Ovary (tissue), 9 donors: ENCODE data around the gene CEP170. TPM values are rescaled to one million over a fixed set of nuclear protein-coding genes. Genes with fewer than 3 reads are reported as not detected.
"Not testable (repeated sequence)": the region's sequence is repeated elsewhere in the genome, so short reads cannot be mapped to it uniquely, and the experiment has no call there.

Source experiments
- DNase-seq, 5 donors: peaks; one replicate each; pipeline ENCODE4 v3.0.0-alpha.2; 2019 to 2020
- H3K27ac ChIP-seq, 2 donors: fragments of 200-600 bp; one replicate each; pipeline versions ENCODE4 v1.5.1 to v1.8.0; 2019 to 2022
- H3K27me3 ChIP-seq: fragments of 200-600 bp; one replicate; pipeline ENCODE4 v1.8.0; 2022
- H3K36me3 ChIP-seq: fragments of 200-600 bp; sonication (generic); one replicate; pipeline ENCODE4 v1.5.1; 2019
- H3K4me1 ChIP-seq: one replicate; pipeline ENCODE4 v1.8.1; 2013; ENCODE audit warnings: mild to moderate bottlenecking, moderate library complexity; ENCODE audit not compliant: insufficient read depth
- H3K4me3 ChIP-seq: fragments of 200-600 bp; sonication (generic); one replicate; pipeline ENCODE4 v1.5.1; 2017
- H3K9me3 ChIP-seq, 2 donors: fragments of 200-600 bp in 1 of 2; sonication (generic) in 1 of 2; one replicate each; pipeline versions ENCODE4 v1.5.1 to v1.8.1; 2013 to 2019; ENCODE audit warnings: mild to moderate bottlenecking in 1 of 2, moderate library complexity in 1 of 2
- CTCF ChIP-seq, 3 donors: fragments of 450-650 bp in 2 of 3; fragments of 200-600 bp in 1 of 3; IDR thresholded peaks; one replicate each; pipeline versions ENCODE4 v1.5.1 to v1.8.0; 2016 to 2022; ENCODE audit warnings: antibody characterized with exemption in 3 of 3, mild to moderate bottlenecking in 1 of 3
- EP300 ChIP-seq: sonication (generic); formaldehyde crosslinking; IDR thresholded peaks from one replicate; pipeline ENCODE4 v1.6.1; 2017; ENCODE audit warnings: antibody characterized with exemption
- POLR2A ChIP-seq: fragments of 450-650 bp; IDR thresholded peaks from one replicate; pipeline ENCODE4 v1.6.1; 2017; ENCODE audit warnings: antibody characterized with exemption, mild to moderate bottlenecking, moderate library complexity
- WGBS, 3 donors: extraction: QIAGEN DNeasy Blood & Tissue Kit in 1 of 3; methylation state at CpG; one replicate each; pipeline versions ENCODE4 v1.1.5 to v1.1.7; 2013 to 2017; 5-methylcytosine and 5-hydroxymethylcytosine counted together
- intact Hi-C, 4 donors: fragments of 100-400 bp; cut with DNase I; formaldehyde crosslinking; loops; one replicate each; pipeline versions ENCODE4 v1.11.0 to v1.15.1; 2022 to 2023
- polyA plus RNA-seq, 2 donors: library from polyadenylated mRNA; stranded (reverse); fragments of 200-250 nt in 1 of 2; fragments of 350-450 nt in 1 of 2; fragmentation: Illumina TruSeq in 1 of 2; extraction: RNeasy Lipid Tissue Mini Kit (QIAGEN cat#74804) in 1 of 2; gene quantifications; one replicate each; pipeline ENCODE4 v1.2.3, GENCODE V29; 2013 to 2014
- total RNA-seq, 7 donors: library from RNA; depleted of rRNA in 2 of 7; stranded (reverse); fragments of >200 nt in 2 of 7; fragmentation: NEBNext Ultra II Directional in 3 of 7; extraction: Animal tissue kit (Norgen Biotek cat#: 25700) in 3 of 7; gene quantifications; one replicate each; pipeline versions ENCODE4 v1.1.0 to v1.2.4, GENCODE V29; 2016 to 2023
- donor health status: DM: no; HTN: no; CAD: no; lungs with moderate emphysema.
- donor health status: DM: no; HTN: no; CAD: no.
- donor health status: Bipolar disorder and iron deficiency.
- donor health status: DM: yes; HTN: yes; CAD: no.
- donor health status: DM: no; HTN: no; CAD: no.
- donor health status: DM: yes; HTN: yes; CAD: no.

The CEP170 gene
- total and polyA plus RNA-seq, 9 donors = 16.4 to 66.4 (median 42.6) TPM

GRCh38 chr1:243227622-243228021 is 27.5 kb downstream of the CEP170 start:
- intact Hi-C loops = no loop called here
- TF ChIP-seq CTCF (IDR thresholded peaks at IDR 0.05) (no peak), POLR2A (no peak), EP300 (no peak)
- Histone ChIP-seq H3K27me3 (no peaks in the 10 kb centered on the region), H3K4me1 (peaks cover 2% of the 10 kb centered on the region), H3K36me3 (no peaks in the 10 kb centered on the region), H3K9me3 (no peaks in the 10 kb centered on the region), H3K27ac (no peak overlapping the region), H3K4me3 (no peak overlapping the region)
- WGBS, 3 donors = 94 to 96% (median 95%) methylated on average over 2 of the region's 2 CpGs
- DNase-seq = no peak

DNA sequence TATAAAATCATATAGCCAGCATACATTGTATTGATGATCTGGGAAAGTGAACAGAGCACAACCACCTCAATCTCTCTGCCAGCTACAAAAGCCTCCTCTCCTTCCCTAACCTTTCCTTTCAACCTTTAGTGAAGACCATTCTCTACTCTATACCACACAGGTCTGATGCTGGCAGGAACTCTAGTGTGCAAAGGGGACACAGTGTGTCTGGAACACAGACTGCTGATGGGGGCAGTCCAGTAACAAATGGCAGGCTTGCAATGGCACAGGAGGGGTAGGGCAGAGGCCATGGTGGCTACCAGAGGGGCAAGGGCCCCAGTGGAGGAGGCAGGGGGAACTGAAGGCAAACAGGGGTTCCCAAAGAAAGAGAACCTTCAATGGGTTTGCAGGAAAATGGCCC is 37.0 kb downstream of the CEP170 start:
- Histone ChIP-seq H3K4me3 (no peak overlapping the region), H3K27me3 (no peaks in the 10 kb centered on the region), H3K4me1 (no peaks in the 10 kb centered on the region), H3K9me3 (no peaks in the 10 kb centered on the region), H3K36me3 (no peaks in the 10 kb centered on the region), H3K27ac (no peak overlapping the region)
- no peak for DNase-seq
- TF ChIP-seq POLR2A (no peak), CTCF (IDR thresholded peaks at IDR 0.05) (no peak), EP300 (no peak)
- intact Hi-C loops = no loop called here

- WGBS, 3 donors = 80 to 92% (median 90%) methylated on average over 2 of the region's 2 CpGs
- Histone ChIP-seq H3K4me1 (no peaks in the 10 kb centered on the region), H3K9me3 (no peaks in the 10 kb centered on the region), H3K27ac (no peak overlapping the region), H3K36me3 (no peaks in the 10 kb centered on the region), H3K4me3 (no peak overlapping the region), H3K27me3 (no peaks in the 10 kb centered on the region)
- no peak for DNase-seq
- TF ChIP-seq EP300 = no peak
- TF ChIP-seq CTCF (IDR thresholded peaks at IDR 0.05) = no peak
- TF ChIP-seq POLR2A = no peak
- intact Hi-C loops = no loop called here
Observed at GRCh38 chr1:243217349-243217748, 37.7 kb downstream of the CEP170 start.

GRCh38 chr1:243216741-243217140 is 38.3 kb downstream of the CEP170 start:
- H3K4me1 ChIP-seq = no peaks in the 10 kb centered on the region
- TF ChIP-seq POLR2A = no peak
- no peak for TF ChIP-seq CTCF (IDR thresholded peaks at IDR 0.05)
- TF ChIP-seq EP300 = no peak
- no peaks in the 10 kb centered on the region for H3K9me3 ChIP-seq
- no peaks in the 10 kb centered on the region for H3K27me3 ChIP-seq
- no peak overlapping the region for H3K27ac ChIP-seq
- no peaks in the 10 kb centered on the region for H3K36me3 ChIP-seq
- DNase-seq = no peak
- WGBS, 3 donors = 93 to 95% (median 95%) methylated on average over 2 of the region's 2 CpGs
- intact Hi-C loops = no loop called here
- no peak overlapping the region for H3K4me3 ChIP-seq

GRCh38 chr1:243215276-243215875 is 39.7 kb downstream of the CEP170 start:
- H3K36me3 ChIP-seq, DNase-seq, H3K27me3 ChIP-seq, H3K27ac ChIP-seq, H3K4me3 ChIP-seq, H3K9me3 ChIP-seq, H3K4me1 ChIP-seq, intact Hi-C loops: not testable (repeated sequence)
- 81 to 89% (median 83%) methylated on average over 11 to 12 of the region's 12 CpGs for WGBS, 3 donors
